SU-DHL-6 (cell line): Measurements from ENCODE around the gene CACNA1C.

ENCODE experiments used
- H2AFZ ChIP-seq: fragments of 200-600 bp; sonication (generic); 2 replicates; pipeline ENCODE4 v1.6.1; 2014; ENCODE audit warnings: low read depth, mild to moderate bottlenecking, moderate library complexity, mixed read lengths, antibody characterized with exemption, low read length; ENCODE audit not compliant: severe bottlenecking
- H3F3A ChIP-seq: fragments of 200-600 bp; shearing (Covaris generic); 2 replicates; pipeline ENCODE4 v1.6.0; 2016; ENCODE audit warnings: antibody characterized with exemption, mild to moderate bottlenecking; ENCODE audit not compliant: insufficient read depth
- H3K27ac ChIP-seq: fragments of 200-600 bp; sonication (generic); 2 replicates; pipeline ENCODE4 v1.5.1; 2016; ENCODE audit warnings: low read depth, mild to moderate bottlenecking, low read length, moderate library complexity, mixed read lengths
- H3K27me3 ChIP-seq: fragments of 200-600 bp; sonication (generic), shearing (Covaris generic); 2 replicates; pipeline ENCODE4 v1.6.0; 2014; ENCODE audit warnings: mild to moderate bottlenecking, low read length
- H3K36me3 ChIP-seq: fragments of 200-600 bp; sonication (generic); 2 replicates; pipeline ENCODE4 v1.6.1; 2014; ENCODE audit warnings: mild to moderate bottlenecking, low read length, mixed read lengths
- H3K4me2 ChIP-seq: fragments of 300-600, 200-600 bp; shearing (Covaris generic), sonication (generic); 2 replicates; pipeline ENCODE4 v1.6.0; 2014; ENCODE audit warnings: low read length, low read depth, mild to moderate bottlenecking; ENCODE audit not compliant: poor library complexity, severe bottlenecking
- H3K4me3 ChIP-seq: fragments of 200-600 bp; sonication (generic); 2 replicates; pipeline ENCODE4 v1.5.1; 2014; ENCODE audit warnings: antibody characterized with exemption, low read length, mild to moderate bottlenecking, mixed read lengths; ENCODE audit not compliant: insufficient read depth, poor library complexity, severe bottlenecking
- H3K79me2 ChIP-seq: fragments of 200-600 bp; sonication (generic); 2 replicates; pipeline ENCODE4 v1.6.1; 2014; ENCODE audit warnings: mild to moderate bottlenecking, low read length, moderate library complexity; ENCODE audit not compliant: insufficient read depth
- H3K9ac ChIP-seq: fragments of 200-600 bp; sonication (generic); 2 replicates; pipeline ENCODE4 v1.7.0; 2014; ENCODE audit warnings: mild to moderate bottlenecking, low read length
- H3K9me2 ChIP-seq: fragments of 200-600 bp; sonication (generic); replicated peaks from 2 replicates; pipeline ENCODE4 v1.6.1; 2014; ENCODE audit warnings: low read length; ENCODE audit not compliant: insufficient read depth
- H3K9me3 ChIP-seq: fragments of 200-600 bp; sonication (generic); 2 replicates; pipeline ENCODE4 v1.6.1; 2014; ENCODE audit warnings: low read length, mixed read lengths; ENCODE audit not compliant: insufficient read depth
- H4K20me1 ChIP-seq: fragments of 200-600 bp; sonication (generic); 2 replicates; pipeline ENCODE4 v1.6.1; 2014; ENCODE audit warnings: low read depth, mild to moderate bottlenecking, antibody characterized with exemption, low read length, moderate library complexity, mixed read lengths
- CTCF ChIP-seq: fragments of 200-600 bp; sonication (generic); IDR thresholded peaks from one replicate; pipeline ENCODE4 v1.5.1; 2017; ENCODE audit warnings: antibody characterized with exemption, mild to moderate bottlenecking, low read length, moderate library complexity; ENCODE audit not compliant: insufficient read depth, poor library complexity, severe bottlenecking
- EZH2phosphoT487 ChIP-seq: fragments of 200-600 bp; sonication (generic), shearing (Covaris generic); conservative IDR thresholded peaks from 2 replicates; pipeline ENCODE4 v1.6.1; 2018; ENCODE audit warnings: mild to moderate bottlenecking, antibody characterized with exemption, low read length, moderate library complexity, mixed read lengths

Gene CACNA1C

GRCh38 chr12:2387103-2387834, 334.5 kb downstream of the CACNA1C start:
- H3K36me3 ChIP-seq: no peaks in the 10 kb centered on the region
- no peak overlapping the region for H3K4me3 ChIP-seq
- H3K9ac ChIP-seq: no peak overlapping the region
- no peaks in the 10 kb centered on the region for H4K20me1 ChIP-seq
- H3K27ac ChIP-seq: no peak overlapping the region
- H3K9me3 ChIP-seq: no peaks in the 10 kb centered on the region
- H2AFZ ChIP-seq: no peak overlapping the region
- no peaks in the 10 kb centered on the region for H3K9me2 ChIP-seq
- no peak for TF ChIP-seq CTCF
- TF ChIP-seq EZH2phosphoT487: no peak
- no peaks in the 10 kb centered on the region for H3K79me2 ChIP-seq
- no peak overlapping the region for H3K4me2 ChIP-seq
- no peaks in the 10 kb centered on the region for H3K27me3 ChIP-seq
- H3F3A ChIP-seq: no peaks in the 10 kb centered on the region

- Histone ChIP-seq H3K27ac (no peak overlapping the region), H3K9me3 (no peaks in the 10 kb centered on the region), H3K9ac (no peak overlapping the region), H3K4me3 (no peak overlapping the region), H3K27me3 (no peaks in the 10 kb centered on the region), H3F3A (no peaks in the 10 kb centered on the region), H3K36me3 (no peaks in the 10 kb centered on the region), H3K9me2 (no peaks in the 10 kb centered on the region), H2AFZ (no peak overlapping the region), H3K4me2 (no peak overlapping the region), H4K20me1 (no peaks in the 10 kb centered on the region), H3K79me2 (no peaks in the 10 kb centered on the region)
- TF ChIP-seq CTCF (no peak), EZH2phosphoT487 (no peak)
Measured at GRCh38 chr12:2389079-2389790, 336.4 kb downstream of the CACNA1C start.

GRCh38 chr12:2390133-2390532, 337.3 kb downstream of the CACNA1C start:
- H3K9ac ChIP-seq: no peak overlapping the region
- H3K79me2 ChIP-seq: no peaks in the 10 kb centered on the region
- no peaks in the 10 kb centered on the region for H3K36me3 ChIP-seq
- no peaks in the 10 kb centered on the region for H4K20me1 ChIP-seq
- H3K4me2 ChIP-seq: no peak overlapping the region
- TF ChIP-seq CTCF (no peak), EZH2phosphoT487 (no peak)
- no peak overlapping the region for H2AFZ ChIP-seq
- no peak overlapping the region for H3K27ac ChIP-seq
- H3K4me3 ChIP-seq: no peak overlapping the region
- H3K9me2 ChIP-seq: no peaks in the 10 kb centered on the region
- H3F3A ChIP-seq: no peaks in the 10 kb centered on the region
- no peaks in the 10 kb centered on the region for H3K9me3 ChIP-seq
- H3K27me3 ChIP-seq: no peaks in the 10 kb centered on the region
